Astrocyte (in vitro differentiated cells and primary cell): Measurements from ENCODE around the gene ATP6V1F. TPM values are rescaled to one million over a fixed set of nuclear protein-coding genes. Genes with fewer than 3 reads are reported as not detected.

Experiments
- DNase-seq: peaks from one replicate; pipeline ENCODE4 v3.0.0-alpha.2; 2010; ENCODE audit warnings: low read depth
- FAIRE-seq: peaks from 2 replicates; lab custom pipeline; 2011; peaks lifted over from hg19 to GRCh38; lab: Jason Lieb, UNC
- H2AFZ ChIP-seq: 2 replicates; pipeline ENCODE4 v1.6.0; 2012; ENCODE audit warnings: low read depth, low read length, inconsistent platforms
- H3K27ac ChIP-seq: 2 replicates; pipeline ENCODE4 v1.5.1; 2011; ENCODE audit warnings: low read depth, low read length, inconsistent platforms
- H3K27me3 ChIP-seq: 2 replicates; pipeline ENCODE4 v1.6.0; 2011; ENCODE audit warnings: low read length, inconsistent platforms; ENCODE audit not compliant: insufficient read depth
- H3K36me3 ChIP-seq: 2 replicates; pipeline ENCODE4 v1.5.1; 2011; ENCODE audit warnings: low read length, inconsistent platforms; ENCODE audit not compliant: insufficient read depth
- H3K4me1 ChIP-seq: 2 replicates; pipeline ENCODE4 v1.5.1; 2011; ENCODE audit warnings: low read length, inconsistent platforms; ENCODE audit not compliant: insufficient read depth
- H3K4me2 ChIP-seq: 2 replicates; pipeline ENCODE4 v1.6.0; 2012; ENCODE audit warnings: low read length, inconsistent platforms
- H3K4me3 ChIP-seq: 2 replicates; pipeline ENCODE4 v1.5.1; 2011; ENCODE audit warnings: low read depth, mild to moderate bottlenecking, low read length, inconsistent platforms; ENCODE audit not compliant: insufficient read depth
- H3K79me2 ChIP-seq: 2 replicates; pipeline ENCODE4 v1.6.0; 2012; ENCODE audit warnings: mild to moderate bottlenecking, low read length, inconsistent platforms; ENCODE audit not compliant: insufficient read depth
- H3K9ac ChIP-seq: 2 replicates; pipeline ENCODE4 v1.6.0; 2012; ENCODE audit warnings: mild to moderate bottlenecking, low read length, inconsistent platforms
- H3K9me3 ChIP-seq: 2 replicates; pipeline ENCODE4 v1.5.1; 2012; ENCODE audit warnings: low read depth, mild to moderate bottlenecking, low read length, inconsistent platforms; ENCODE audit not compliant: insufficient read depth
- H4K20me1 ChIP-seq: 2 replicates; pipeline ENCODE4 v1.6.0; 2012; ENCODE audit warnings: low read length, inconsistent platforms; ENCODE audit not compliant: insufficient read depth
- H3K27ac Mint-ChIP-seq: one replicate; pipeline ENCODE4 v1.8.0; 2021; ENCODE audit warnings: mild to moderate bottlenecking, mixed read lengths; ENCODE audit not compliant: unreplicated experiment
- H3K27me3 Mint-ChIP-seq: one replicate; pipeline ENCODE4 v1.8.0; 2021; ENCODE audit warnings: low read depth, mixed read lengths; ENCODE audit not compliant: unreplicated experiment
- H3K36me3 Mint-ChIP-seq: one replicate; pipeline ENCODE4 v1.8.0; 2021; ENCODE audit warnings: low read depth, mixed read lengths; ENCODE audit not compliant: unreplicated experiment
- H3K4me1 Mint-ChIP-seq: one replicate; pipeline ENCODE4 v1.8.0; 2021; ENCODE audit warnings: low read depth, mixed read lengths; ENCODE audit not compliant: unreplicated experiment
- H3K4me3 Mint-ChIP-seq: one replicate; pipeline ENCODE4 v1.8.0; 2021; ENCODE audit warnings: mild to moderate bottlenecking, moderate library complexity, mixed read lengths; ENCODE audit not compliant: unreplicated experiment
- H3K9me3 Mint-ChIP-seq: one replicate; pipeline ENCODE4 v1.8.0; 2021; ENCODE audit warnings: mild to moderate bottlenecking, mixed read lengths; ENCODE audit not compliant: unreplicated experiment
- CTCF ChIP-seq: IDR thresholded peaks from 2 replicates; pipeline ENCODE4 v1.5.1; 2011; ENCODE audit warnings: low read depth, mild to moderate bottlenecking, inconsistent platforms, low read length, moderate library complexity; ENCODE audit not compliant: insufficient read depth
- EZH2 ChIP-seq: IDR thresholded peaks from 2 replicates; pipeline ENCODE4 v1.6.1; 2012; ENCODE audit warnings: mild to moderate bottlenecking, low read length, inconsistent platforms; ENCODE audit not compliant: insufficient read depth
- total RNA-seq: library from RNA; stranded (reverse); gene quantifications from 2 replicates; pipeline ENCODE4 v1.2.1, GENCODE V29; 2021

Gene ATP6V1F
- total RNA-seq, 1 donor from 2014 or later, result 193 TPM

- H3K36me3 ChIP-seq, result peaks cover 76% of the 10 kb centered on the region
- no peaks in the 10 kb centered on the region for H3K27me3 ChIP-seq
- TF ChIP-seq EZH2, result no peak
- no peak for TF ChIP-seq CTCF
- H3K9ac ChIP-seq, result no peak overlapping the region
- no peaks in the 10 kb centered on the region for H3K4me1 ChIP-seq
- Mint-ChIP-seq H3K27ac (no peak overlapping the region), H3K4me1 (no peaks in the 10 kb centered on the region), H3K9me3 (no peaks in the 10 kb centered on the region), H3K27me3 (no peaks in the 10 kb centered on the region), H3K36me3 (peaks cover 13% of the 10 kb centered on the region), H3K4me3 (no peak overlapping the region)
- FAIRE-seq, result no peak
- H3K4me3 ChIP-seq, result no peak overlapping the region
- H2AFZ ChIP-seq, result no peak overlapping the region
- H3K27ac ChIP-seq, result no peak overlapping the region
- no peak overlapping the region for H3K4me2 ChIP-seq
- no peaks in the 10 kb centered on the region for H3K9me3 ChIP-seq
- H3K79me2 ChIP-seq, result peaks cover 27% of the 10 kb centered on the region
- peaks cover 93% of the 10 kb centered on the region for H4K20me1 ChIP-seq
- DNase-seq, result no peak
Observed at GRCh38 chr7:128847721-128848211, 14.9 kb upstream of the ATP6V1F start.

- Histone ChIP-seq H4K20me1 (peaks cover 92% of the 10 kb centered on the region), H3K36me3 (peaks cover 74% of the 10 kb centered on the region), H2AFZ (no peak overlapping the region), H3K9me3 (no peaks in the 10 kb centered on the region), H3K27ac (no peak overlapping the region), H3K9ac (no peak overlapping the region), H3K4me3 (no peak overlapping the region), H3K4me1 (no peaks in the 10 kb centered on the region), H3K27me3 (no peaks in the 10 kb centered on the region), H3K4me2 (no peak overlapping the region), H3K79me2 (peaks cover 21% of the 10 kb centered on the region)
- H3K36me3 Mint-ChIP-seq, result peaks cover 18% of the 10 kb centered on the region
- TF ChIP-seq EZH2 (no peak), CTCF (no peak)
- no peaks in the 10 kb centered on the region for H3K27me3 Mint-ChIP-seq
- H3K27ac Mint-ChIP-seq, result no peak overlapping the region
- H3K4me1 Mint-ChIP-seq, result no peaks in the 10 kb centered on the region
- H3K9me3 Mint-ChIP-seq, result no peaks in the 10 kb centered on the region
- H3K4me3 Mint-ChIP-seq, result no peak overlapping the region
- FAIRE-seq (no peak), DNase-seq (no peak)
Observed at GRCh38 chr7:128848289-128849155, 14.1 kb upstream of the ATP6V1F start.

DNA sequence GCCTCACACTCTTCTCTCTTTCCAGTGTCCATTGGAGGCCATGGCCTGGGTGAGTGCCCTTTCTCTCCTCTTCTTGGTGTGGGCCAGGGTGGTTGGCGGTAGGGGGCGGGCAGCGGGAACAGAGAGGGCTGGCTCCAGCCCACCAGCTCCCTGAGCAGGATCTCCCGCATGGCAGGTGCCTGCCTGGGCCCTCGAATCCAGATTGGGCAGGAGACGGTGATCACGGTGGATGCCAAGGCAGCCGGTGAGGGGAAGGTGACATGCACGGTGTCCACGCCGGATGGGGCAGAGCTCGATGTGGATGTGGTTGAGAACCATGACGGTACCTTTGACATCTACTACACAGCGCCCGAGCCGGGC, 13.5 kb upstream of the ATP6V1F start:
- Histone ChIP-seq H3K4me3 (no peak overlapping the region), H3K36me3 (peaks cover 68% of the 10 kb centered on the region), H3K9ac (no peak overlapping the region), H3K9me3 (no peaks in the 10 kb centered on the region), H3K4me1 (no peaks in the 10 kb centered on the region), H3K4me2 (no peak overlapping the region), H3K79me2 (peaks cover 21% of the 10 kb centered on the region), H2AFZ (no peak overlapping the region), H4K20me1 (peaks cover 92% of the 10 kb centered on the region), H3K27ac (no peak overlapping the region), H3K27me3 (no peaks in the 10 kb centered on the region)
- no peaks in the 10 kb centered on the region for H3K4me1 Mint-ChIP-seq
- no peak overlapping the region for H3K4me3 Mint-ChIP-seq
- no peak for TF ChIP-seq CTCF
- no peak for TF ChIP-seq EZH2
- peaks cover 16% of the 10 kb centered on the region for H3K36me3 Mint-ChIP-seq
- H3K27me3 Mint-ChIP-seq, result no peaks in the 10 kb centered on the region
- no peak for FAIRE-seq
- peak overlapping the region; percentile 58 for H3K27ac Mint-ChIP-seq
- DNase-seq, result no peak
- no peaks in the 10 kb centered on the region for H3K9me3 Mint-ChIP-seq
